GM18868 (cell line): ENCODE results near the gene DNAJC15.
"Not testable (repeated sequence)": the region's sequence is repeated elsewhere in the genome, so short reads cannot be mapped to it uniquely, and the experiment has no call there.

Experiments used
- ATAC-seq: cut with Tn5 transposase; IDR thresholded peaks from one replicate; pipeline ENCODE4 v1.9.1; 2021; ENCODE audit warnings: mild to moderate bottlenecking, moderate library complexity; ENCODE audit not compliant: unreplicated experiment

The DNAJC15 gene

DNA sequence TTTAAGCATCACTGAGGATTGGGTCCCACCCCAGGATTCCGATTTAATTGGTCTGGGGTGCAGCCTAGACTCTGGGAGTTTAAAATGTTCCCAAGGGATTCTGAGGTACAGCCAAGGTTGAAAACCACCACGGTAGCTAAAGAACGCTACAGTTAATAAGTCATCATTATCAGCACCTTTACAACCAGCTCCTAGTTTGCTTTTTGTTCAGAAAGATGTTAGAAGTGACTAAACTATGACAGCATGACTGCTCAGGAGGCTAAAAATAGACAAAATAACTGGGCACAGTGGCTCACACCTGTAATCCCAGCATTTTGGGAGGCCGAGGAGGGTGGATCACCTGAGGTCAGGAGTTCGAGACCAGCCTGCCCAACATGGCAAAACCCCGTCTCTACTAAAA is 19.7 kb upstream of the DNAJC15 start:
- ATAC-seq, result no peak

DNA sequence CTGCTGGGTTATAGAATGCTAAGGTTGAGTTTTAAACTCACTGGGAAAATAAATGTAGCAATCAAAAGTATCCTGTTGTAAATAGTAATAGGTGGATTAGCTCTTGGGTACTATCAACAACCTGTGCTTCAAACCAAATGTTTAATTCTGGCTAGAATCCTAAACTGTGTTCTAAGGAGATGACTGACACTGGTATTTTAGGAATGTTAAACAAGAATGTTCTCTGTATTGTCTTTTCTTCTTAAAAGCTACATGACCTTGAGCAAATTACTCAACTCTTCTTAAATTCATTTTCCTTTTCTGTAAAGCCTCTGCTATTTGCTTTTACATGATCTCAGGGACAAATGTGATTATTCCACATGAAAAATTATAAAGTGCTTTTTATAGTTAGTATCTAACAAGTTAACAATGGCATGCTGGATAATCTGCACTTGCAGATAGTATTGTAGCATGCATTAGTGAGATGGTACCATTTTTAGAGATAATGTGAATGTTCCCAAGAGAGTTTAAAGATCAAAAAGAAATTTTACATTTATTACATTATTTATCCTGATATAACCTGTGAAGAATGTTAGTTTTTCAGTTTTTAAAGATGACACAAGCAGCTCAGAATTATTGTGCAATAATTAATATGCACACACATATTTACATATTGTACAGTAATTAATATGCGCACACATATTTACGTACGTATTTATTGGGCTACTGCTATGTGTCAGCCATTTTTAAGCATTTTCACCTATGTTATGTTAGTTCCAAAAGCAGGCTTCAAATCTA is 17.7 kb upstream of the DNAJC15 start:
- ATAC-seq, result no peak

DNA sequence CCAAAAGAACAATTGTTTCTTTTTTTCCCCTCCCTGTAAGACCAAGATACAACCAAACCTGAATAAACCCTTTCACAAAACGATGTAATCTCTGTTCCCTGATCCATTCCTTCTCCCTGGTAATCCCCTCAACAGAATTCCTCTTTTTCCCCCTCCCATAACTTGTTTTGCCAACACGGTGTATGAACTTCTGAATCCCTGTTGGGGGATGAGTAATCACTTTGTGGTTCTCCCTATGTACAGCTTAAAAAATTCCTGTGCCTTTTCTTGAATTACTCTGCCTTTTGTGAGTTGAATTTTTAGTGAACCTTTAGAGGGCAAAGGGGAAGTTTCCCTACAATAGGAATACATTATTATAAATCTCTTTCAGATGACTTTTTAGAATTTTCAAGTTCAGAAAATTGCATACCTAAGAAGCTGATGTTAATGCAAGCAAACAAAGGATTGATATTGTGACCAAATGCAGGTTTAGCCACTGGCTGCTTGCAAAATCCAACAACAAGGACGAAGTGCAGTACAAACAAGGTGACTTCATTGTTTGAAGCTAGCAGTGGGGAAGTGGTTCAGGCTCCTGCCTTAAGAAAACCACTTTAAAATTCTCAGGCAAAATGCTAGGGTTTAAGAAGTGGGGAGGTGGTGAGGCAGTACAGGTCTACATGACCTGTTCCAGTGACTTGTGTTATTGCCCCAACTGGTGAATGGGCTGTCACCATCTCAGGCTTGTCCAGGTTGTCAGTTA is 16.3 kb upstream of the DNAJC15 start:
- no peak for ATAC-seq

DNA sequence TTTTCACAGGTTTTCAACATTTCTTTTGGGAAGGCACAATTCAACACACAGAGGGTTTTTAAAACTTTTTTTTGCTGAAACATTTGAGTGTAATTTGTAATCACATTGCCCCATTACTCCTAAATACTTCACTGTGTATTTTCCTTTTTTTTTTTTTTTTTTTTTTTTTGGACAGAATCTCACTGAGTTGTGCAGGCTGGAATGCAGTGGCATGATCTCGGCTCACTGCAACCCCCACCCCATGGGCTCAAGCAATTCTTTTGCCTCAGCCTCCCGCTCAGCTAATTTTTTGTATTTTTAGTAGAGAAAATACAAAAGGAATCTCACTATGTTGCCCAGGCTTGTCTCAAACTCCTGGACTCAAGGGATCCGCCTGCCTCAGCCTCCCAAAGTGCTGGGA is 14.8 kb upstream of the DNAJC15 start:
- ATAC-seq, result no peak

DNA sequence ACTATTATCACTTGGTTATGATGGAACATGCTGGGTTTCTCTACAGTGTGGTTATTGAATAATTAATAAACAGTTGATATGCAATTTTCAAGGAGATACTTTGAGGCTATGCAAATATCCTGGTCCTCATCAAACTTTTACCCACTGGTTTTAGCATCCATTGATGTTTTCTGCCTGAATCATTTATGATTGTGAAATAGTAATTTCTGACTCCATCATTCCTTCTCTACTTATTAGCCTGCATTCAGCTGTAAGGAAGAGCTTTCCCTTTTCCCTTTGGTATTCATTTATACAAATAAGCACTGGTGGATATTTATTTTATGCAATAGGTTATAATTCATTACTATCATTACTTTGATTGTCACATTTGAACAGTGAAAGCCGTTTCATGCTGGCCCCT is 13.9 kb upstream of the DNAJC15 start:
- no peak for ATAC-seq

DNA sequence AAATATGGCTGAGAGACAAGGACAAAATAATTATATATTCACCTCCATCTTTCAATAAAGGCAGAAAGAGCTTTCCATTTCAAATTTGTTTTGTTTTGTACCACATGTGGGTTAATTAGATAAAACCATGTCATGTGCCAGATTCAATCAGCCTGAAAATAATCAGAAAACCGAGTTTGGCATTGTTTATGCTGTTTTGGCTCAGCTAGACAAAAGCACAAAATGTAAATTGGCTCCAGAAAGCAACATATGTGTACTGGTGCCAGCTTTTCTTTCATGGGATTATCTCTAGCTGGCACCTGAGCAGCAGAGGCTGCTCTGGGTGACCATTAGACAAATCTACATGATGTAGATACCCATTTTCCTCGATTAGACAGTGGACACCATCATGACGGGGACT is 9.2 kb upstream of the DNAJC15 start:
- ATAC-seq, result no peak

DNA sequence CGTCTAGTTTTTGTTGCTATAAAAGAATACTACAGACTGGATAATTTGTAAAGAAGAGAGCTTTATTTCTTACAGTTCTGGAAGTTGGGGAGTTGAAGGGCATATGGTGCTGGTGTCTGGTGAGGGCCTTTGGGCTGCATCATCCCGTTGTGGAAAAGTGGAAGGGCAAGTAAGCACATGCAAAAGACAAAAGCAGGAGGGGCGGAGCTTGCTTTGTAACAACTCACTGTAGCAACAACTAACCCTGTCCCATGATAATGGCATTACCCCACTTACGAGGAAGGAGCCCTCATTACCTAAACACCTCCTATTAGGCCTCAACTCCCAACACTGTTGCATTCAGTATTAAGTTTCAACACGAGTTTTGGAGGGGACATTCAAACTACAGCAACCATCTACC is 7.2 kb upstream of the DNAJC15 start:
- no peak for ATAC-seq

DNA sequence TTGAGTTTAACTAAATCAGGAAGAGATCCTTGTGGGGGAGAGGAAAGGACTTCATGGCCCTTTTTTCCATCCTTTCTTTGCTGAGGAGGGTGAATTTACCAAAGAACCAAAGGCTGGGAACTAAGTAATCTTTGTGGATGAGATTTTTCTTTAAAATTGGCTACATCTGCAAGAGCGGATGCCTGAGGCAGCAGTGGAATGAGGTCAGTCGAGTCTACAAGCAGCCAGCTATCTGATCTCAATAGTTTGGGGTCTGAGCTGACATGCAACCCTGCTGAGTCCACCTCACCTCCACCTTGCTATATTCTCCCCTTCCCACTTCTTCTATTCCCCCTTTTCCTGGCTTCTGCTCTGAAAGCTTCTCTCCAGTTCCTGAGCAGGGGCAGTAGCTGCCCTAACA is 3.6 kb upstream of the DNAJC15 start:
- no peak for ATAC-seq

DNA sequence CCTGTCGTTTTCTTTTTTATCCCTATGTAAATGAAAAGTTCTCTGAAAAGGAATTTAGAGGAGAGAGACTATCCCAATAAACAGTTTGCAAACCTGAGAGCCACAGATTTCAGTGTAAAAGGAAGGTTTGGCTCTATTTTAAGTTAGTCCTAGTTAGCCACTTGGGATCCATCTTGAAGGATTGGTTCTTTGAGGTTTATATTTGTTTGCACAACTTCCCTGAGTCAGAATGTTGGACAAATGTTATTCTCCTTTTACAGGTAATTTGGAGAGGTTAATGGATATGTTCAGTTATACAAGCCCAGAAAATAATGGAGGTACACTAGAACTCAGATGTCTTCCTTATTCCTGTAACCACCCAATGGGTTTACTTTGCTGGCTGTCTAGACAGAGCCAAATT is 2.6 kb upstream of the DNAJC15 start:
- no peak for ATAC-seq

DNA sequence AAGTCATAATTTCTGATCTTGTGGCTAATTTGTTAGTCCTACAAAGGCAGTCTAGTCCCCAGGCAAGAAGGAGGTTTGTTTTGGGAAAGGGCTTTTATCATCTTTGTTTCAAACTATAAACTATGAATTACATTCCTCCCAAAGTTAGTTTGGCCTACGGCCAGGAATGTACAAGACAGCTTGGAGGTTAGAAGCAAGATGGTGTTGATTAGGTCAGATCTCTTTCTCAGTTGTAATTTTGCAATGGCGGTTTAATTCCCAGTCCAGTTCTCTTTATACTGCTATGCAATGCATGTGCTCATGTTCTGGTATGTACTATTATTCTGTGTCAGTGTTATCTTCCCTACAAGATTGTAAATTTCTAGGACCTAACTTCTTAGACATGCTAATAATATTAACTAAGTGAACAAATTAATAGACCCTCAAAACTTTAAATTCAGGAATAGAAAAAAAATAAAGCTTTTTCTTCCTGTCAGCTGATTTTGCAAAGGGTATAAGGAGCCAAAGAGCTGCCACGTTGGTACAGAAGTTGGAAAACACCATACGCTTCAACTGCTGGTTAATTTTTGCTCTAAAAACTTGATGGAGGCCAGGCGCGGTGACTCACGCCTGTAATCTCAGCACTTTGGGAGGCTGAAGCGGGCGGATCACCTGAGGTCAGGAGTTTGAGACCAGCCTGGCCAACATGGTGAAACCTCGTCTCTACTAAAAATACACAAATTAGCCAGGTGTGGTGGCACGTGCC is 1.3 kb upstream of the DNAJC15 start:
- ATAC-seq, result no peak

DNA sequence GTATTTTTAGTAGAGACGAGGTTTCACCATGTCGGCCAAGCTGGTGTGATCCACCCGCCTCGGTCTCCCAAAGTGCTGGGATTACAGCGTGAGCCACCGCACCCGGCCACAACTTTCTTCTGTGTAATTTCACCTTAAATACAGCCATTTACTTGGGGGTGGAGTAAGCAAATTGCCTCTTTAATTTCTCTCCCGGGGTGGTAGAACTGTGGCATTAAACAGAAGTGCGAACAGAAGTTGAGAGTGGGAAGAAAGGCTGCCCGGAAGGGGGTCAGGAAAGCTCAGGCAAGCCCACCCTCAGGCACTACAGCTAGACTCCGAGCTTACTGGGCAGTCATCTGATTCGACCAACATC is 475 bp upstream of the DNAJC15 start:
- ATAC-seq, result peak; percentile 1

DNA sequence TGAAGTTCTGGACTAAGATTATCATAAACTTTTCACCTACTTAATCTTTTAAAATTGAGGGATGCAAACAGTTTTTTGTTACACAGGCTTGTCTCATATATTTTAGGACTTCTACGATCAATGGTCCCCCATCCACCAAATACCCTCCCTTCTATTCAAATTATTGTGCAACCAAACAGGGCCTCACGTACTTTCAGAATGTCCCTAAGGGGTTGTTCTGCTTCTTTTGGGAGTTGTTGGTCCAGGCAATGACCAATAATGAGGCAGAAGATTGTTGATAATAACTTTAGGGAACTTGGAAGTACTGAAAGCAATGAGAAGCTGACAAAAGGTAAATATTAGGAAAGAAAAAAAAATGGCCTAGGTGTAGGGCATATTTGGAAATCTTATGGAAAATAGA is 2.9 kb downstream of the DNAJC15 start:
- no peak for ATAC-seq

DNA sequence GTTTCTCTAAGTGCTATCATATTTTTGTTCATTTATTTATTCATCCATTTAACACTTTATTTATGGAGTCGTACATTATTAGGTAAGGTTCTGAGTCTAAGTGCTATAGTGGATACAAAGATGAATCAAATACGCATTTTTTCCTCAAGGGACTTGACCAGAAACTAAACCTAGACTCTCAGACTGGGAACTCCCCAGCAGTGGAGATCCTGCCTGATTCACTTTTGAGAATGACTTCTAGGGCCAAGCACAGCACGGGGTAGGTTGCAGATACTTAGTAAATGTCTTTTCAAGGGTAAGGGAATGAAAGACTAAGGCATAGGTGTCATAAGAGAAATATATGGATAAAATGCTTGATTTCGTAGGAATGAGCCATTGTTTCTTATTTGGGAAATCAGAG is 7.2 kb downstream of the DNAJC15 start:
- ATAC-seq, result peak; percentile 87

DNA sequence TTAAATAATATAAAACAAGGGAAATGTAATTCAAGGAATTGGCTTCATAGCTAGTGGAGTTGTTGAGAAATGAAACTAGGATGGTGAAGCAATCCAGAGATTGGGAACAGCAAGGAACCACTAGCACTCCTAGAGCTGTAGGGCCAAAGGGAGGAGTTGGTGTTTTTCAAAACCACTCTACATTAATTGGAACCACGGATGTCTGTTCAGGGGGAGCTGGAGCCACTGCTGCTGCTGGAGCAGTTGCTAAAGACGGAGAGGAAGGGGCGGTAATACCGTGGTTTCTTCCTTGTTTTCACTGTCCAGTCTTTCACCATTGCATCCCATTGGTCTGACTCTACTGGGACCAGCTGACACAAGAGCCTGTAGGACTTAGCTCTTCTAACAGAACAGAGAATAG is 8.5 kb downstream of the DNAJC15 start:
- no peak for ATAC-seq

DNA sequence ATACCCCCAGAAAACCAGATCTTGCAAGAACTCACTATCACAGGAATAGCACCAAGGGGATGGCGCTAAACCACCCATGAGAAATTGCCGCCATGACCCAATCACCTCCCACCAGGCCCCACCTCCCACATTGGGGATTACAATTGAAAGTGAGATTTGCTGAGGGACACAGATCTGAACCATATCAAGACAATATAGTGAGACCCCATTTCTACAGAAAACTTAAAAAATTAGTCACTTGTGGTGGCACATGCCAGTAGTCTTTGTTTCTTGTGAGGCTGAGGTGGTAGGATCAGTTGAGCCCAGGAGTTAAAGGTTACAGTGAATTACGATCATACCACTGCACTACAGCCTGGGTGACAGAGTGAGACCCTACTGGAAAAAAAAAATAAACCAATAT is 9.7 kb downstream of the DNAJC15 start:
- ATAC-seq, result no peak

DNA sequence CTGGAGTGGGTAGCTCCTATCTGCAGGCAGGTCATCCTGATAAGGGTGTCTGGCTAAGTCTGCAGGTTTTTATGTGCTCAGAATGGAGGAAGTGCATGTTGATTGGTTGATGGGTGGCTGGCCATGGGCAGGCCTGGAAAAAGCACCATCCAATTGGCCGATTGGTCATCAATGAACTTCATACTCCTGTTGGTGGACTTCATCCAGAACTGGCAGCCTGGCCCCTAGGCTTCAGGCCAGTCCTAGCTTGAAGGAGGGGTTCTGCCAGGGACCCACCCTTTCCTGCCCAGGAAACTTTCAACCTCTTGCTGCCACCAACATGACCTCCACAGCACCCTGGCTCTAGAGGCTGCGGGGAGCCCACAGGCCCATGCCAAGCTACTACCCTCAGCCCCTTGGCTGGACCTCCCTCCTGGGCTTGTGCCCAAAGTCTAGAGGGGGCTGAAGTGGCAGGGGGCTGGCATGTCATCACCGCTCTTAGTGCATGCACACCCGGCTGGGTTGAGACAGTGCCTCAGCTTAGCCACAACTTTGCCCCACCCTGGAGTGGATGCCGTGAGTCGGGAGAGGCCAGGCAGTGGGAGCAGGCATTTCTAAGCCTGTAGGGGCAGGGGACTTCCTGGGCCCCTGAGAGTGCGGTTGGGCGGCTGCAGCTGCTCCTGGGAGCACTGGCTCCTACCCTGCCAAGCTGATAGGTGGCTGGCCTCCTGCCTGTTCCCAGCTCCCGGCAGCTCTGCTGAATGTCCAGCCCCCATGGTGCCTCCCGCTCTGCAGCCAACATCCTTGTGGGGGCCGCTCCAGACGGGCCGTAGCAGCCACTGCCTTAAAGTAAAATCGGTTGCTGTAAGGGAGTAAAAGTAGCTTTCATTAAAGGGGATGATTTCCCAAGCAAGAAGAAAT is 13.2 kb downstream of the DNAJC15 start:
- ATAC-seq, result no peak

DNA sequence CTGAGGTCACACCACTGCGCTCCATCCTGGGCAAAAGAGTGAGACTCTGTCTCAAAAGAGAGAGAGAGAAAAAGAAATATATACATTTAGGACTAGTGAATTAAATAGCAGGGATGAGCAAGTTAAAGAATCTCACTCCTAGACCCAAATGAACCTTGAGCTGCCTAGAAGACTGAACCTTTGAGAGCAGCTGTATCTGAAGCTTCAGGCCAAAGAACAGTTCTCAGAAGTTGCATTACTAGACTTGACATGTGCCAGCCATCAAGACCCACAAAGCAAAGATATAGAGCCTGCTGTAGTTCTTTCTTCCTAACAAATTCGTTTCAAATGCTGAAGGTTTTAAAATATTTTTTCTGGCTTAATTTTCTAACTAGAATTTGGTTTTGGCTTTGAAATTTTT is 16.6 kb downstream of the DNAJC15 start:
- ATAC-seq, result no peak

DNA sequence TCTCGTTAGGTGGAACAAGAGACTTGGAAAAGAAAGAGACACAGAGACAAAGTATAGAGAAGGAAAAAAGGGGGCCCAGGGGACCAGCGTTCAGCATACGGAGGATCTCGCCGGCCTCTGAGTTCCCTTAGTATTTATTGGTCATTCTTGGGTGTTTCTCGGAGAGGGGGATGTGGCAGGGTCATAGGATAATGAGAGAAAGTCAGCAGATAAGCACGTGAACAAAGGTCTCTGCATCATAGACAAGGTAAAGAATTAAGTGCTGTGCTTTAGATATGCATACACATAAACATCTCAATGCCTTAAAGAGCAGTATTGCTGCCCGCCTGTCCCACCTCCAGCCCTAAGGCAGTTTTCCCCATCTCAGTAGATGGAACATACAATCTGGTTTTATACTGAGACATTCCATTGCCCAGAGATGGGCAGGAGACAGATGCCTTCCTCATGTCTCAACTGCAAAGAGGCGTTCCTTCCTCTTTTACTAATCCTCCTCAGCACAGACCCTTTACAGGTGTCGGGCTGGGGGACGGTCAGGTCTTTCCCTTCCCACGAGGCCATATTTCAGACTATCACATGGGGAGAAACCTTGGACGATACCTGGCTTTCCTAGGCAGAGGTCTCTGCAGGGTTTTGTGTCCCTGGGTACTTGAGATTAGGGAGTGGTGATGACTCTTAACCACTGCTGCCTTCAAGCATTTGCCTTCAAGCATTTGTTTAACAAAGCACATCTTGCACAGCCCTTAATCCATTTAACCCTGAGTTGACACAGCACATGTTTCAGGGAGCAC is 17.4 kb downstream of the DNAJC15 start:
- ATAC-seq, result not testable (repeated sequence)

DNA sequence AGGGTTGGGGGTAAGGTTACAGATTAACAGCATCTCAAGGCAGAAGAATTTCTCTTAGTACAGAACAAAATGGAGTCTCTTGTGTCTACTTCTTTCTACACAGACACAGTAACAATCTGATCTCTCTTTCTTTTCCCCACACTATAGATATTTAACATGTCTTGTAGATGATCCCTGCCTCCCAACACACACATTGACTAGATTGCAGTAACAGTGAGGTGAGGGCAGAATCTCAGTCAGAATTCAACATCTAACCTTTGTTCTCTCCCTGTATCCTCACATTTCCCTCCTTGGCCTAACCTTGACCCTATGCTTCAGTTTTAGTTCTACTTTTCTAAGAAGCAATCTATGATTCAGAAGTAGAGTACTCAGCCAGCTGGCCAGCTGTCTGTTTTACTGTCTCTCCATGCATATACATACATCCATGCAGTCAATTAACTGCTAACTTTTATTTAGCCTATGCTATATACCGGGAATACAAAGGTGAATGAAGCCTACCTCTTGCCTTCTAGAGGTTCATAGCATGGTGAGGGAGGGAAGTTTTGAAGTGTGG is 18.1 kb downstream of the DNAJC15 start:
- ATAC-seq, result peak; percentile 68

DNA sequence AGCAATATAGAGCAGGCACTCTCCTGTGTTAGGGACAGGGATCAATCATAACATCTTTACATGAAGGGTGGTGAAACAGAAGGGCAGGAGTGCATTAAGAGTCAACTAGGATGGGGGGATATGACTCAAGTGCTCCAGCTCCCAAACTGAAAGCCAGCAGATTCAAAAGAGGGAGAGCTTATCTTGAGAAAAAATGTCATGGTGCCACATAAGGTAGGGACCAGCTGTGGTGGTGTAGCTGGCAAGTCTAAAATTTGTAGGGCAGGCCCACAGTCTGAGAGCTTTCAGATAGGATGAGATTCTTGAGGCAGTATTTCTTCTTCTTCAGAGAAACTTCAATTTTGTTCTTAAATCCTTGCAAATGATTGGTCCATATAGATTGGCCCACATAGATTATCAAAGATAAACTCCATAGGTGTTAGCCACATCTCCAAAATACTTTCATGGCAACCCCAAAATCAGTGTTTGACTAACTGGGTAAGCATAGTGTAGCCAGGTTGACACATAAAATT is 19.1 kb downstream of the DNAJC15 start:
- no peak for ATAC-seq
